Dedifferentiated amniotic fluid mesenchymal stem cell (primary cell): ENCODE measurements around the gene FTSJ3.
"Not testable (repeated sequence)": the region's sequence is repeated elsewhere in the genome, so short reads cannot be mapped to it uniquely, and the experiment has no call there.

Source experiments
- DNase-seq: peaks from one replicate; pipeline ENCODE4 v3.0.0-alpha.2; 2016; ENCODE audit errors: extremely low spot score

The FTSJ3 gene

DNA sequence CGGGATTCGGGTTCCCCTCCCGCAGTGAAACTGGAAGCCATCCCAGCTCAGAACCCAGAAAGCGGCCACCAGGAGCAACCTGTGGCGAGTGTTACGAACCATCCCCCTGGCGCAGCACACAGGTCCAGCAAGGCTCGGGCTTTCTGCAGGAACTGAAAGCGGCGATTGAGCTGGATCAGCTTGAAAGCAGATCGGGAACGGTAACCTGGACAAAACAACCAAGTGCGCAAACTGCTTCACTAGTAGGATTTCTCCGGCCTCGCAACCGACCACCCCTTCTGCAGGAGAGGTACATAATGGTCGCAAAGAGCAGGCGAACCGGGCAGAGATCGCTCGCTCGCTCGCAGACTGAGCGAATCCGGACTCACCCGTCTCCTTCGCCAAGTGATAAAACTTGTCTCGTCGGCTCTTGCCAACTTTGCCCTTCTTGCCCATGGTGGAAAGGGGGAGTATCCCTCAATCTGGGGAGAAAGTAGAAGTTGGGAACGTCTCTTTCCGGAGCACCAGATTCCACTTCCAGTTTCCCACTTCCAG, 928 bp downstream of the FTSJ3 start:
- no peak for DNase-seq

- no peak for DNase-seq
These were observed 3.1 kb downstream of the FTSJ3 start for GRCh38 chr17:63824362-63824761.

DNA sequence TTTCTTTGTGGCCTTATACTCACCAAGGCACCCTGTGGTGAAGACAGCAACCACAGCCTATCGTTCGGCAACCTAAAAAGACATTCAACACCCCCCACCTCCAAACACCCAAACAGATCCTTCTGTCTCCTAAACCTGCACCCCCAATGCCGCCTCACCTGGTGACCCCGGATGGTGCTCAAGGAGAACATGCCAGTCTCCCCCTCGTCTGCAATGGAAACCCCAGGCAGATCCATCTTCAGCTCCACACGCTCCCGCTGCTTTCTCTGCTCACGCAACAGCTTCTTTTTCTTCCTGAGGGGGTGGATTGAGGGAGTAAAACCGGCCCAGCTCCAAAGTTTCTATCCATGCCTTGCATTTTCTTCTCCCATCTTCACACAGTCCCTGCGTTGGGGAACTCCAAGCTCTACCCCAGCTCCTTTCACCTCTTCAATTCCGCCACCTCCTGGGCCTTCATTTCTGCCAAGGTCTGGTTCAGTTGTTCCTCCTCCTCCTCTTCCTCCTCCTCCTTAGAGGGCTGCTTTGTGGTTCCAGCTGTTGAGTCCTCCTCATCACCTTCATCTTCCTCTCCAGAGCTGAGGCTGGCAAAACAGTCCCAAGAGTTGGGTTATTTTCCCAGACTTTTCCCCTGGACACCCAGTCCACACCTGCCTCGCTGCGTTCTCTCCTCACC, 3.7 kb downstream of the FTSJ3 start:
- DNase-seq = no peak

DNA sequence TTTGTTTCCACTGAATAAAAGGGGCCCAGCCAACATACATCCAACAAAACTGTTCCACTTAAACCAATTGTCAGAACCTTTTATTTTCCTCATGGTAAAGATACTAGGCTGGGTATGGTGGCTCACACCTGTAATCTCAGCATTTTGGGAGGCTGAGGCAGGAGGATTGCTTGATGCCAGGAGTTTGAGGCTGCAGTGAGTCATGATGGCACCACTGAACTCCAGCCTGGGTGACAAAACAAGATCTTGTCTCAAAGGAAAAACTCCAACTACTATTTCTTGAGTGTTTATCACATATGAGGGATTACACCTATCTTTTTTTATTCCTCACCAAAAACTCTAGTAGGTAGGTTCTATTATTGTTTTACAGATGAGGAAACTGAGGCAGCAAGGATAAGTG, 4.9 kb downstream of the FTSJ3 start:
- no peak for DNase-seq

DNA sequence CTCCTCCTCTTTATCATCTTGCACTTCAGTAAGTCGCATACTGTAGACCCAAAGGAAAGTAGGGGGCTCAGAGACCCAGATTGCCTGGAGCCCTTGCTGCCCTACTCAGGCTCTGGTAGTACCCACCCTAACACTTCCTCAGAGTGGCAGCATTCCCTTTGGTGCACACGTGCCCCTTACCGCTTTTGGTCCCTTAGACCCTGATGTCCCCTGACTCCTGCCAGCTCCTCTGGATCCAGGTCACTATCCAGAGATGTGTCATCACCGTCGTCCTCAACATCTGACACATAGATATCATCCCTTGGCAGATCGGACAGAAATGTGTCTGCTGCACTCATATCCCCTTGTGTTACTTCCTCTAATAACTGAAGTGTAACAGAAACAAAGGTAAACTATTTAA, 5.7 kb downstream of the FTSJ3 start:
- DNase-seq = no peak

GRCh38 chr17:63820963-63821561, 6.4 kb downstream of the FTSJ3 start:
- no peak for DNase-seq

DNA sequence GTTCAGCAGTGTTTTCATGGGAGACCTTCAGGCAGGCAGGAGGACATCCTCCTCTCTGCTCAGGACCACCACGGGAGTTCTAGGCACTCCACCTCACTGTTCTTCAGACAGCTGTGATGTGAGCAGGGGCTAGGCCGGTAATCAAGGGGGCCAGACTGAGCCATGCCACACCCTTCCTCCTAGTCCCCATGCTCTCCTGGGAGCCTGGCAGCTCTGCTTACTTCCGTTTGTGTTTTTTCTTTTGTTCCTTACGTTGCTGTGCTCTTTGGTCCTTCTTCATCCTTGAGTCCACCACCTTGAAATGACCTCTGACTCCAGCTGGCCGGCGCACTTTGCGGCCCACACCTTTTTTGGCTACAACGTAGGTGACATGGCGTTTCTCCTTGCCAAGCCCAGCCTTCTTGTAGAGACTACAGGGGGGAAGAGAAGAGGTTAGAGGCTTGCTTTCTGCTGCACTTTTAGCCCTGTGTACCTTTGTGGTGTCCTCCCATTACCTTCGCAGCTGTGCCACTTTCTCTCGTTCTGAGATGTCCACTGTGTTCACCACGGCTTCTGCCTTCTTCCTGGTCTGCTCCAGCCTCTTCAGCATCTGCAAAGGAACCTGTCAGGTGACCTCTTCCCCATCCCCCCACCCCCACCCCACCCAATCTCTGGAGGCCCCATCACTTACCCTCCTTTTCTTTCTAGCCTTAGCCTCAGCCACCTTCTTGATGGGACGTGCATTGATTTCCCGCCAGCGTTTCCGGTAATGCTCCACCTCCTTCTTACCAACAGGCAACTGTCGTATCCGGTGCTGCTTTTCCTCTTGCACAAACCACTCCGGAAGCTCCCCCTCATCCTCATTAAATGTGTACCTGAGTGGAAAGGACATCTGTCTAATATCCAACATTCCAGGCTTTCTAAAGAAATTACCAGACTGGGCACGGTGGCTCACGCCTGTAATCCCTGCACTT, 7.6 kb downstream of the FTSJ3 start:
- DNase-seq = no peak

GRCh38 chr17:63819131-63819530, 8.3 kb downstream of the FTSJ3 start:
- DNase-seq = no peak

DNA sequence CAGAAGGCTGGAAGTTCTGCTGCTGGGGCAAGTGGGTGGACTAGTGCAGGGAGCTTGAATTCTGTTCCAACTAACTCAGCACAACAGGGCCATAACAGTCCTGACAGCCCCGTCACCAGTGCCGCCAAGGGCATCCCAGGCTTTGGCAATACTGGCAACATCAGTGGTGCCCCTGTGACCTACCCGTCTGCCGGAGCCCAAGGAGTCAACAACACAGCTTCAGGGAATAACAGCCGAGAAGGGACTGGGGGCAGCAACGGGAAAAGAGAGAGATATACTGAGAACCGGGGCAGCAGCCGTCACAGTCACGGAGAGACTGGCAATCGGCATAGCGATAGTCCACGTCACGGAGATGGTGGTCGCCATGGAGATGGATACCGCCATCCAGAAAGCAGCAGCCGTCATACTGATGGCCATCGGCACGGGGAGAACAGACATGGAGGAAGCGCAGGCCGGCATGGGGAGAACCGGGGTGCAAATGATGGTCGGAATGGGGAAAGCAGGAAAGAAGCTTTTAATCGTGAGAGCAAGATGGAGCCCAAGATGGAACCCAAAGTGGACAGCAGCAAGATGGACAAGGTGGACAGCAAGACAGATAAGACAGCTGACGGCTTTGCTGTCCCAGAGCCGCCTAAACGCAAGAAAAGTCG, 9.6 kb downstream of the FTSJ3 start:
- DNase-seq = no peak

DNA sequence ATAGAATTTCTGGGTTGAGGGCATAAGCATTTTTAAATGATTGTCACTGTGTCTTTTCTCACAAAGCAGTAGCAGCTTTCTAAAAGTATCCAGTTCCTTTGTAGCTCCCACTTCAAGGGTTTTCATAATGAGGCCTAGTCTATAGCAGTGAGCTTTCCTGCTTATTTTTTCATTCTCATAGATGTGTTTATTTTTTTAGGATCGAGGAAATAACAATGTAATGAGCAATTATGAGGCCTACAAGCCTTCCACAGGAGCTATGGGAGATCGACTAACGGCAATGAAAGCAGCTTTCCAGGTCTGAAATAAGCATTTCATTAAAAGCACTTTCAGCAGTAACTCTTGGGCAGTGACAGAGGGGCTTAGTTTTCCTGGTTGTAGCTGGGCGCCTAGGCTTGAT, 10.8 kb downstream of the FTSJ3 start:
- no peak for DNase-seq

DNA sequence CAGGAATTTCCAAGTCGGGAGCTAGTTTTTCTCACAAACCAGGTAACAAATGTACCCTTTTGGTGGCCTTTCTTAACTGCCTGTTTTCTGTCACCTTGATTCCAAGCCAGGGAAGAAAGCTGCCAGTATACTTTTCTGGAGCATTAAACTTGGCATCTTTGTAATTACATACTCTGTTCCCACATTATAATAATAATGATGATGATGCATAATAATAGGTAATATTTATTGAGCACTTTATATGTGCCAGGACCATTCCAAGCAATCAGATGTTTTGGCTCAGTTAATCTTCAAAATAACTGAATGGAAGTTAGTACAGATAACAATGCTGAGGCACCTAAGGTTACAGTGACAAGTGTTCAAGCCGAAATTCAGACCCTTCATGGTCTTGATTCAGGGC, 11.3 kb downstream of the FTSJ3 start:
- DNase-seq = no peak

- DNase-seq = no peak
These were observed 17.5 kb downstream of the FTSJ3 start for GRCh38 chr17:63809970-63810369.

DNA sequence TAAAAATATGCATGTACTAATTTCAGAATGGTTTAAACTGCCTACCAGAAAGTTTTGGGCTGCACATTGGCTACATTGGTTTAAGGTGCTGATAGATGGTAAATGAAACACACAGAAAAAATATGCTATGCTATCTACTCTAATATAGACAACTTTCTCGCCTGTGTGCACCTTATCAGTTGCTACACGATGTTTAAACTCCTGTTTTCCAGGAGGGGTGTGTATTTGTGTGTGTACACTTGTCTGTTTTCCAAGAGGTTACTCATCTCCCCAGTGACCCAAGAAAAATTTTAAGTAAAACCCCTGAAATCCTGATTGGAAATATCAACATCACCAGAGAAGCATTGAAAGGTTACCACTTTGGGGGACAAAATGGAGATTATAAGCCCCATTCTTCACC, 21.9 kb downstream of the FTSJ3 start:
- no peak for DNase-seq

DNA sequence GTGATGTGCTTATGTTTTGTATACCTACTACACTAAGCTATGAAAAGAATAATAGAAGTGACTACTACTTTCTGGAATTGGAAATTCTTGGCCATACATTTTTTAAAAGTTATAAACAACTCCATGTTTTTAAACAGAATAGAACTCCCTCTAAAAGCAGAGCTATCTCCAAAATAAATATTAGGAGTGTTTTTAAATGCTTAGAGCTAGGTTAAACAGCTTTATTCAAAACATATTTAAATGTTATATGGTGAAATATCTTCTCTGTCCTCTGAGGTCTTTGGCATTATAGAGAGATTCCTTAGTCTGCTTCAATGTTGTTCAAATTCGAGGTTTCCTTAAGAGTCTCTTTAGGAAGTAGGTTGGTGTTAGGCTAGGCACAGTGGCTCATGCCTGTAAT, 23.1 kb downstream of the FTSJ3 start:
- no peak for DNase-seq

GRCh38 chr17:63800783-63801182, 26.7 kb downstream of the FTSJ3 start:
- no peak for DNase-seq

- no peak for DNase-seq
These were observed 28.8 kb downstream of the FTSJ3 start for GRCh38 chr17:63798572-63799106.

GRCh38 chr17:63796375-63796774, 31.1 kb downstream of the FTSJ3 start:
- not testable (repeated sequence) for DNase-seq

- no peak for DNase-seq
These were observed 35.3 kb downstream of the FTSJ3 start for GRCh38 chr17:63792055-63792729.

DNA sequence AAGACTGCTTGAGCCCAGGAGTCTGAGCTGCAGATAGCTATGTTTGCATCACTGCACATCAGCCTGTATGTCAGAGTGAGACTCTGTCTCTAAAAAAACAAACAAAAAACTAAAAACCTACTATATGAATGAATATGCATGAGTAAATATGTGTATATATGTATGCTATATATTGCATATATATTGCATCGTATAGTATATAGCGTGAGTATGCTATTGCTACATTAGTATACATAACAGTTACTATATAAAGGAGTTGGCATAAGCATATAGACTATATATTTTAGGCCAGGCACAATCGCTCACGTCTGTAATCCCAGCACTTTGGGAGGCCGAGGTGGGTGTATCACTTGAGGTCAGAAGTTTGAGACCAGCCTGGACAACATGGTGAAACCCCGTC, 37.4 kb downstream of the FTSJ3 start:
- DNase-seq = no peak

DNA sequence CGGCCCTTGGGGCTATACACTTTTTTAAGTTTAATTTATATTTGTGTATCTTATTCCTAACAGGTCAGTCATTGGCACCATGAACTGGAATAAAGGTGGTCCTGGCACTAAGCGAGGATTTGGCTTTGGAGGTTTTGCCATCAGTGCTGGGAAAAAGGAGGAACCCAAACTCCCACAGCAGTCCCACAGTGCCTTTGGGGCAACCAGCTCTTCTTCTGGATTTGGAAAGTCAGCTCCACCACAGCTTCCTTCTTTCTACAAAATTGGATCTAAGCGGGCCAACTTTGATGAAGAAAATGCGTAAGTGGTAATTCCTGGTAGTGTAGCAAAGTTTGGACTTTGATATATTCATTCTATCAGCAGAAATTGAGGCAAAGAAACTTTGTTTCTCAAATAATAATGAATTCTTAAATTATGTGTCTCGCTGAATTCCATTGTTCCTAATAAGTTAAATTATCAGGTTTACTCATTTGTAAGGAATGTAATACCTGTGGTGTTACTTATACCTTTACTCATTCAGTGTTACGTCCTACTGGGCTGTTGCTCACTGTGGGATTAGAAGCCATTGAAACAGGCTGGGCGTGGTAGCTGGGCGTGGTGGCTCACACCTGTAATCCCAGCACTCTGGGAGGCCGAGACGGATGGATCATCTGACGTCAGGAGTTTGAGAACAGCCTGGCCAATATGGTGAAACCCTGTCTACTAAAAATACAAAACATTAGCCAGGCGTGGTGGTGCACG, 40.3 kb downstream of the FTSJ3 start:
- no peak for DNase-seq
